HG03378 (cell line): Measurements from ENCODE around the gene CAPZB.

Source experiments
- ATAC-seq: cut with Tn5 transposase; IDR thresholded peaks from one replicate; pipeline ENCODE4 v1.9.1; 2021; ENCODE audit warnings: mild to moderate bottlenecking, moderate library complexity; ENCODE audit not compliant: unreplicated experiment

The CAPZB gene

DNA sequence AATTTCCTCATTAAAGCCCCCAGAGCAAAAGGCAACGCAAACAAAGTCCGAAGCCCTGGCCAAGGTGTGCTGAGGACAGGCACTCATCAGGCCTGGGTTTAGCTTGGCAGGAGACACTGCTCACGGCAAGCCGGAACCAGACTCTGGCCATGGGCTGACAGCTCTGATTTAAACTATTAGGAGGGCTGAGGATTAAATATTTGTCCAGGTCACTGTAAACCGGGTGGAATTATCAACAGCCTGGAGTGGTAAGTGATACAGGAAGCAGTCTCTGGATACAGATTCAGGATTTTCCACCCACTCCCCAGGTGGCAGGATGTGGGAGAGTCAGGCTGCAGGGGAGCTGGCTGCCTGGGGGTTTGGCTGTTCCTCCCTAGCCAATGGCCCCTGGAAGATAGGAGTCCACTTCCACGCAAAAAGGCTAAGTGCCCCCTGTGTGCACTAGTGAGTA is 130.8 kb downstream of the CAPZB start:
- ATAC-seq = no peak

DNA sequence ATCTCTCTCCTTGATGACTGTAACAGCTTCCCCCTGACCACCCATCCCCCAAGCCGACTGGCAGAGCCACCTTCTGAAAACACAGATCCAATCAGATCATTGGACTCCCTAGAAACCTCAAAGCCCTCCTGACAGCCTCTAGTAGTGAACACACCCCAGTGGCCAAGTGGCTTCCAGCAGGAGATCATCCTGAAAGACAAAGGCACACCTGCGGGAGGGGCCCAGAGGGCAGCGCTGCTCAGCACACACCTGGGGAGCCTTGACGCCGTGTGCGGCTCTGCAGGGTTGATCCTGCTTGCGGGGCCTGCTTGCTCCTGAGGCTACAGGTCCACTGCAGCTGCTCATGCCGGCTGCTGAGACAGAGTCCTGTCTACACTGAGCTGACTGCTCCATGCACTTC is 131.7 kb downstream of the CAPZB start:
- no peak for ATAC-seq

DNA sequence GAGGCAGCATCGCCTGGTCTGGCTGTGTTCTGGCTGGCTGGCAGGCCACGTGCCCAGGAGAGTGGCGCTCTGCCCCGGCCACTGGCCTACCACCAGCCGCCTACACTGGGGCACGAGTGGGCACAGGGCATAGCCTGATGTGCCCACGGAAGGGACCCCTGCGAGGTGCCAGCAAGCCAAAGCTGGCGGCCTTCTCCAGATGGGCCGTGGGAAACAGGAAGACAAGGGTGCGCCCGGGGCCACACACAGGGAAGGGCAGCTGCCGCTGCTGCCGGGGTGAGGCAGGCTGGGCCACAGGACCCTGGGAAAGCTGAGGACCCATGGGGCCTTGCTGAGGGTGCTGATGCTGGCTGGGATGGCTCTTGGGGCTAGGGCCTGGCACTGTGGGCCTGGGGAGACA is 132.5 kb downstream of the CAPZB start:
- ATAC-seq = no peak

DNA sequence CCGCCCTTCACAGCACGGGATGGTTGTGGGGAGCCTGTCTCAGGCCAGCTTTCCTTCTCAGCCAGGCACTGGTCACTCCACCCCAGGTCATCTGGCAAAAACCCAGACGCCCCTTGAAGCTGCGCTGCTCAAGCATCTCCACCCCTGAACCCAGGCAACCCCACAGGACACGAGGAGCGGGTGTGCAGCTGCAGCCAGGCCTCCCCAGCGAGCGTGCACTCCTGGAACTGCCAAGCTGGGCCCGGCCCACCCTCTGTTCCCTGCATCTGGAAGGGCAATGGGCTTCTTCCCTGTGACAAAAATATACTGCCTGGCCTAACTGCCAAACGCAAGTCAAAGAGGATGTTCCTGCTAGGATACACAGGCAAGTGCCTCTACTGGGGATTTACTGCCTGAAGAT is 133.5 kb downstream of the CAPZB start:
- ATAC-seq = no peak

DNA sequence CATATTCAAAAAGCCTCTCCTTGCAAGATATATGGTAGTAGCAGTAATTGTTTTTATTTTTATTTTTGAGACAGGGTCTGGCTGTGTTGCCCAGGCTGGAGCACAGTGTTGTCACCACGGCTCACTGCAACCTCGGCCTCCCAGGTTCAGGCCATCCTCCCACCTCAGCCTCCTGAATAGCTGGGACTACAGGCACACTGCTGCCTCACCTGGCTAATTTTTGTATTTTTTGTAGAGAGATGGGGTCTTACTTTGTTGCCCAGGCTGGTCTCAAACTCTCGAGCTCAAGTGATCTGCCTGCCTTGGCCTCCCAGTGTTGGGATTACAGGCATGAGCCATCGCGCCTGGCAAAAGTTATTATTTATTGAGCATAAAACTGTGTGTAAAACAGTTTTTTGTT is 134.8 kb downstream of the CAPZB start:
- ATAC-seq = no peak

DNA sequence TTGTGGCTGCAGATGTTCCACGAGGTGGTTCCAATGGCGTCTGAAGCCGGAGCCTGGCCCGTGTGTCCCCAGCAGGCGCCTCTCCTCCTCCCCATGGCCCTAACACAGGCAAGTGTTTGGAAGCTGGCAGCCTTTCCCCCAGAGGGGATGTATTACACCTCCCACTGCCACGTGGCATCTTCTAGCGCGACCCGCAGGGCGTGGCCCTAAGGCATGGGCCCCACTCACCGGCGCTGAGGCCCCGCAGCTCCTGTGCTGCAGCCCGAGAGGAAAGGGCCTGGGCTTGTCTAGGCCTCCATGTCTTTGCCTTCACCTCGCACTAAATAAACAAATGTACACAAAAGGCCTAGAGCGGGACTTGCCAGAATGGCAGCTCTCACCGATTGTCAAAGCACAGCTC is 135.3 kb downstream of the CAPZB start:
- no peak for ATAC-seq

DNA sequence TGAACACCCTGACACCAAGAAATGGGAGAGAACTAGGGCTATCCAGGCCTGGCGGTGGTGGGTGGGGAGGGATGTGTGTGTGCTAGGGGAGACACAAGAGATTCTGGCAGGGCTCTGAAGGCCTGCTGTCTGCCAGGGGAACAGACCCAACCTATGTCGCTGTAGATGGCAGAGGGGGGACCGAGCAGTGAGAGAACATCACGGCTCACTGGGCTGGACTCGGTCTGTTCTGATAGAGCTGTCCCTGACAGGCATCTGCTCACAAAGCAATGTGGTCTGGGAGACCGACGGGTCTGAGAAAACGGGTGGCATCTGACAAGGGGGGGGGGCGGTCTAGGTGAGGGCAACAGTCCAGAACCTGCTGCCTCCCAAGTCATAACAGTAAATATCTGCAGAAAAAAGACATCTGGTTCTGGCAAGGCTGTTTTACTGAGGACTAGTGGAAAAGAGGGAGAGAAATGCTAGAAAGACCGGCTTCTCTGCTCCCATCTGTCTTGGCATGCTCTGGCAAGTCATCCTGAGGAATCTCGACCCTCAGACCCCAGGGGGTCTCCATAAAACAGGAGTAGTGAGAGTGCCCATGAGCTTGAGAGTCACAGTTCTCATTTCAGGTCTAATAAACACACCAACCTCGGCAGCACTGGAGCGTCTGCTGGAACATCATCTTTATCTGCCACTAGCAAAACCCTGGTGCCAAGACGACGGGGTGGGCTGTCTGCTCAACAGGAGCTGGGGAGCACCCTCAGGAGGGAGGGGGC is 136.7 kb downstream of the CAPZB start:
- no peak for ATAC-seq

DNA sequence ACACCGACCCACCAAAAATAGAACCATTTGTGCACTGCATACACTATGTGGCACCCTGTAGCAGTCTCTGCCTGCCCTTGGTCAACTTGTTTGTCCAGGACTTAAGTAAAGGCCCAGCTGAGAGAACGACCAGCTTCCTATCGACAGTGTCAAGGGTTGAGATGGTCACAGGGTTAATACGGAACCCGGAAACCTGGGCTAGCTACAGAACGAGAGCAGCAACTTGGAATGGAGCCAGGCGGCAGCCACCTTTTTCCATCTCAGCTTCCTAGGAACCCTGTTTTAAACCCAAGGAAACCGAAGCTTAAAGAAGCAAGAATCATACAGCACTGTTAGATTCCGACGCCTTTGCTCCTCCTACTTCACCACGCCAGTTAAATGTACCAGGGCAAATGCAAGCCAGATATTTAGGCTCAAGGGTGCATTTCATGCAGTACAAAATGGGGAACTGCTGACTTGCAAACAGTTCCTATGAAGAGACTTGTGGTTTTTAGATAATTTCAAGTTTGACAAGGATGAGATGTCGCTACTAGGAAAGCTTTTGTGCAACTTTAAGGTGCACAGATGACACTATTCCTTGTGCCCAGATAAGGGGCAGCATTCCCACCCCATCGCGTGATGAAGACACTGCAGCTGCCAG is 137.7 kb downstream of the CAPZB start:
- no peak for ATAC-seq

DNA sequence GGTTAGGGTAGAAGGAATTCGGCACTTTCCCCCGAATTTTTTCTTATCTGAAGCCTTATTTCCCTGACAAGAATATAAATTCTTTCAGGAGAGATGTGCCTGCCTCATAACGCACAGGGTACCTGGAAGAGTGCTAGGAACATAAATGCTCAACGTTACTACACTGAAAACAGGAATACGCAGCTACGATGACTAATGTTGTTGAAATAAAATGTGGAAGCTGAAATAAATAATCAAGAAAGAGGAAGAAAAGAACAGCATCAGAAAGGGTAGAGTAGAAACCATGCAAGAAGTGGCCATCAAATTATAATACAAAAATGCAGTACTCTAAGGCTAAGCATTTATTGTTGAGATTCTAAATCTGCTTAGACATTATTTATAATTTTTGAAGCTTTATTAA is 139.3 kb downstream of the CAPZB start:
- no peak for ATAC-seq

DNA sequence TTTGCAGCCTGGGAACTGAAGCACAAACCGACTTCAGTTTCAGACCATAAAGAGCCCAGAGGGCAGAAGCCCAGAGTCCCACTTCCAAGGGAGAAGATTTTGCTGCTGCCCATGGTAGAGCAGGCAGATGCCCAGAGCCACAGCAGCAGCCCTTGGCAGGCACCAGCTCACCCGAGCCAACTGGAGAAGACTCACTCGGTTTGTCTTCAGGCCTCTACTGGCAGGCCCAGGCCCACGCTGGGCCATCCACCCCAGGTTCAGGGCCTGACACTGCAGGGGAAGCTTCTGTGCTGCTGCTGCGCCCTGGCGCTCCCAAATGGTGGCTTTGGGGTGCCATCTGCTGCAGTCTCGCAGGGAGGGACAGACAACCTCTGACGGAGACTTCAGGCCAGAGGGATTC is 139.9 kb downstream of the CAPZB start:
- ATAC-seq = no peak

DNA sequence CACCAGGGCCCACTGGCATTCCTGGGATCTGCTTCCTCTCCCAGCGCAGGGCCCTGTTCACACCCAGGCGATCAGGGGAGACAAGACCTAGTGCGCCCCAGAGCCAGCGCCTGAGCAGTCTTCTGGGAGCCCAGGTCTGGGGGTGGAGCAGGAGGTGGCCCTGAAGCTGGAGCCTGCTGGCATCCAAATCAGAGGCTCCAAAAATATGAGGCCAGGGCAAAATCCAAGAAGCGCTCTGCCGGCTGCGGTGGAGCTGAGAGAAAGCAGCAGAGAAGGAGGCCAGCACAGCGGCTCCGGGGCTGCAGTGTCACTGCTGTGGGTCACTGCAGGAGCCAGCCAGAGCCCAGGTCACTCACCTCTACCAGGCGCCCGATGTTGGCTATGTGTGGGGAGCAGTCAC is 140.5 kb downstream of the CAPZB start:
- no peak for ATAC-seq

DNA sequence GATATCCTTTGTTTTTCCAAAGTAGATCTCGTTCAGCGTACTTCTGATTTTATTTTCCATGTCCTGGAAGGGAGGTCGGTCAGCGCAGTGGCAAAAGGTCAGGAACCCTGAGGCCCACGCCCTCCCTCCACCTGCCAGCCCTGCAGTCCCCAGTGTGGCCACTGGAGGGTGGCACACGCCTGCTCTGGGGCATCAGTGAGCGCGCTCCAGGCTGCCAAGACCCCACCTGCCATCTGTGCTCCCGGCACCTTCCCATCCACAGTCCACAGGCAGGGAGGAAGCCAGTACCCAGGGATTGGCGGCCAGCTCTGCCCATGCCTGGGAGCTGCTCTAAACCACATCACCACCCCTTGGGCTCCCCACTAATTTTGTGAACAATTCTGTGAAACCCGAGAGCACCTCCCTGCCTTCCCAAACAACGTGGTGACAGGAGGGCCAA is 140.9 kb downstream of the CAPZB start:
- no peak for ATAC-seq

DNA sequence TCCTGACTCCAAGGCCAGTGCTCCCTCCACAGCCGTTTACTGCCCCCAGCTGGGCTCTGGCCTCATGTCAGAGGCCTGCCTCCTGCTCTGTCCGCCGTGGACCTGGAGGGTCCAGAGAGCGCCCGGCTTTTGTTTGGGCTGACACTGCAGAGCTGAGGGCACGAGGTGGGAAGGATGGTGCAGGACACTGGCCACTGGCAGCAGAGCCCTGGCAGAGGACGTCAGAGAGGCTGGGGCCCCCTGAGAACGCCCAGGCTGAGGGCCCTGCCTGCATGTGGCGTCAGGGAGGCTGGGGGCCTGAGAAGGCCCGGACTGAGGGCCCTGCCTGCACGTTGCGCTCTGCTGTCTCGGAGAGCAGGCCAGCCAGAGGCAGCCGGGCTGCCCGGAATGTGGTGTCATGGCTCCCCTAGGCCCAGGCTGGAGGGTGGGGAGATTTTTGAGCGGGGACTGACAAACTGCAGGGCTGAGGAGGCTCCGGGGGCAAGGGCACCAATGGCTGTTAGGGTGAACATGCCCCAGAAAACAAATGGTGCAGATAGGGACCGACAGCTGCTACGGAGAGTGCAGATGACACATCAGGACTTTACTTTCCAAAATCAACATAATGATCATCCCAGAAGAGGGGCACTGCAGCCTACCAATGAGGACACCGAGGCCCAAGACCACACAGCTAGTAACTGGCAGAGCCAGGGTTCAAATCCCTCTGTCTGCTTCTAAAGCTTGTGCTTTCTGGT is 141.6 kb downstream of the CAPZB start:
- no peak for ATAC-seq

DNA sequence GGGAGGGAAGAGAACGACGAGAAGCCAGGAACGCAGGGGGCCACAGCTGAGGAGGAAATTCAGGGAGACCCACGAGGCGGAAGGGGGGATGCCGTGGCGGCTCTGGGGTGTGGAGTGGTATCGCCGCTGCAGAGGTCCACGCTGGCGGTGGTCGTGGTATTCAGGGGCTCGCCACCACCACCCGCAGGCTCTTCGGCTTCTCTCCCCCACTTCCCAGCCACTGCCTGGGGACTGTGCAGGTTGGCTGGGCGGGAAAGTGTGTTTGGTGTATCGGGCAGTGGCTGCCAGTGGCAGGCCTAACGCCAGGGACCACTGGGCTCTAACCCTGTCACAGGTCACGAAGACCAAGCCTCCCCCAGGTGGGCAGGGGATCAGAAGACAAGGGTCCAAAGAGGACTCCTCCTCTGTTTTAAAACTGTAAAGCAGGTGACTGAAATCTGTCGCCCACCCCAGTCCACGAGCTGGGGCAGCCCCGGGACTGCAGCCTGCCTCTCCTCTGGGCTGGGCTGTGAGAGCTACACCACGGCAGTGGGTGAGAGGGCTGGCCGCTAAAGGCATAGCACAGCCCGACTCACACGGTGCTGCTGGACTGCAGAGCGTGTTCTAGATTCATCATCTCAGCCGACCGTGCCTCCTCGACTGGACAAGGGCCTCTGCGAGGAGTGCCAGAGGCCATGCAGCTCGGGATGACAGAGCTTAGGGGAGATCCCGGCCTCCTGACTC is 142.3 kb downstream of the CAPZB start:
- ATAC-seq = no peak

DNA sequence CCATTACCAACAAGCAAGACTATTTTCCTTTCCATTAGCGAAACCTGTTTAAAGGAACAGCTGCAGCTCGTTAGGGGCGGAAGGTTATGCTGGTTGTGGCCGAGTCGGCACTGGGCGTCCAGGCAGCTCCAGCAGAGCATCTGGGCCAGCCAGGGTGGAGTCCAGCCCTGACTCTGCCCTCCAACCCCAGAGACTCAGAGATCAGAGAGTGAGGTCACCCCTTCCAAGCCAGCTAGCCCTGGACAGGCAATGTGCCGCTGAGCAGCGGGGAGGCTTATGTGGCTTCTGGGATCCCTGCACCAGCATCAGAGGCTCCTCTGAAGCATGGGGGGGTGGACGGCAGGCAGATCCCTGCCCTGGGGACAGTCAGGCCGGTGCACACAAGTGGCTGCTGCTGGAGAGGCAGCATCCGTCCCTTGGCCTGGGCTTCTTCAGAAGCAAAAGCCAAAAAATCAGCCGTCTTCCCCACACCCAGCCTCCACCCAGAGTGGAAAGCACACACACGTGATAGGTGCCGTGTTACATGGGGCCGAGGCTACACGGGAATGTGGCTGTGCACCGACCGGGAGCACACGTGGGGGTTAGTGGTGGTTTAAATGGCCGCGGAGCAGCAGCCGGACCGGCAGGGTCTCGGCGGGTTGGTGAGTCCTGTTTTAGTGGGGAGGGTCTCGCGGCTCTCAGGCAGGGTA is 143.1 kb downstream of the CAPZB start:
- ATAC-seq = no peak

DNA sequence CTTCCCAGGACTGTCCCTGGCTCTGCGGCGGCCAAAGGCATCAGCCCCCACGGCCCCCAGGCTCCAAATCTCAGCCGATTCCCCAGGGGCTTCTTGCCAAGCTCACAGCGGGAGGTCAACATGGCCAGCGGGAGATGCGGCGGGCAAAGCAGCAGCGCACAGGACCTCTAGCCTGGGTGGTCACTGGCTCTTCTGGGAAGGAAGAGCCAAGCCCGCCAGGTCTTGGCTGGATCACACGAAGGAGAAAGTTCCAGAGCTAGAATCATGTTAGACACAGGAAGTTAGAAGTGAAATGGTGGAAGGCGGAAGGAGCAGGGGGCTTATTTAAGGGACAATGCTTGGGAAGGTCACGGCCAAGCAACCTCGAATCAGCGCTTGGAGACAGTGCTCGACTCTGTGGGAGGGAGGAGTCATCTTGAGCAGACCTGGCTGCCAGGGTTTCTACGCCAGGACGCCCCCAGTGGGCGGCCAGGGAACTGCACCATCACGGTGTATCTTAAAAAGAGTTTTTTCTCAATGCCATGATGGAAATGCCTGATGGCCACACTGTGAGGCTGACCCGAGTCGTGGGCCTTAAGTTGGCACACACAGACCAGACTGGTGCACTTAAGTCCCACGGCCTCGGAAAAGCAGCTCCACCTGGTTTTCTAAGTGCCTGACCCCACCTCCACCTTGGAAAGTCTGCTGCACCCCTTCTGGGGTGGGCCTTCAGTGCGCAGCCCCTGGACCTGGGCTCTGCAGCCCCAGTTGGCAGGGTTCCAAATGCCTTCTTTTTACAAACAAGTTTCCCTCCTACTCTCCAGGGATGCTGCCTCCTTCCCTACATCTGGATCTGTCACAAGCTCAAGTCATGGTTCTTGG is 143.9 kb downstream of the CAPZB start:
- ATAC-seq = no peak

DNA sequence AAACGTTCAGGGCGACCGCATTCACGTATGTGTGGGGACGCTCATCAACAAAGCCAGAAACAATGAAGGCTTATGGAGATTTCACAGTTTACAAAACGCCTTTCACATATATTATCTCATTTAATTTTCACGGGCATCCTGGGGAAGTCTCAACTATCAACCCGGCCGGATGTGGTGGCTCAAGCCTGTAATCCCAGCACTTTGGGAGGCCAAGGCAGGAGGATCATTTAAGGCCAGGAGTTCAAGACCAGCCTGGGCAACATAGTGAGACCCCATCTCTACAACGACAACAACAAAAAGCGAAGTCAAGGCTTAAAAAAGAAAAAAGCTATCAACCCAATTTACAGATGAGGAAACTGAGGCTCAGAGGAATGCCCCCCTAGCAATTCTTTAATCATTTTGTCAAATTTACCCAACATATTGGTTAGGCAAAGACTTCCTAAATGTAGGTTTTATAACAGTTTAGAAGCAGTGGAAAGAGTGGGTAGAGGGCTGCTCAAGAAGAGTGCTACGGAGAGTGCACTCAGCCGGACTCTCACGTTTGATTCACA is 144.9 kb downstream of the CAPZB start:
- no peak for ATAC-seq

DNA sequence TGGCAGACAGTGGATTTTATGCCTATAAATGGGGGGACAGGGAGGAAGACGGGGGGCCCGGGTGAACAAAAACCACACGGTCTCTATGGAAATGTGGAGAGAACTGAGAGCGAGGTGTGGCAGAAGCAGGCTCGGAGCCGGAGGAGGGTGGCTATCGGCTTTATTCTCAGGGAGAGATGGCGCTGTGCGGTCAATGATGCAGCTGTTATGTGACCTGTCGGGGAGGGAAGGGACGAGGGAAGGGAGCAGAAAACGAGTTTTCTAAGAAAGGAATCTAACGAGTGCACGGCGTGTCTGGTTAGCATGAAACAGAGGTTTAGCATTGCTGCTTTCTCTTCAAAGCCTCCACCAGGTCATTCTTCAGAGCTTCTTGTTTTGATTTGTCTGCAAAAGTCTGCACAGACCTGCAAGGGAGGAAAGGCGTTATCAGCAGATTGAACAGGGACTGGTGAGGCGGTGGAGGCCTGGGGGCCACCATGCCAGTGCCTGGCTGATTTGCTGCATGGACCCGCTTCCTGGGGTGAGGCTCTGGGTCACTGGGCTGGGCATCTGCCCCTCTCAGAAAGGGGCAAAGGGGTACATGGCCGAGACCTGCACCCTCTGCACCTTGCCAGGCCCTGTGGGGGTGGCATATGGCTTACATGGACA is 146.0 kb downstream of the CAPZB start:
- ATAC-seq = no peak

DNA sequence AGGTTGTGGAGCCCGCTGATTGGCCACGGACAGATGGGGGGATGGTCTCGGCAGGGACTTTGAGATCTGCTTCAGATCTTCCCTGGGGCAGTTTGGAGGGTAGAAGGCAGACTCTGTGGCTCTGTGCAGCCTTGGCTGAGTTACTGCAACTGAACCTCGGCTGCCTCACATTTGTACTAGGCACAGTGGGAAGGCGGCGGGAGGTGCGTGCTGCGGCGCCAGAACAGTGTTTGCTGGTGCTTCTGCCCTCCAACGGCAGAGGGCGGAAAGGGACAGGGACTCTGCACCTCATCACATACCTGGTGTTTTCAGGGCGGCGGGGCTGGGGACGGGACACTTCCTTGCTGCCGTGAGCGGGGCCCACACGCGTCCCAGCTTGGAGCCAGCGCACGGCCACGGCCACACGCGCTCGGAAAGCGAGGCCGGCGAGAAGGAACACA is 147.0 kb downstream of the CAPZB start:
- no peak for ATAC-seq
